ENCODE results near the gene PHIP.

DNA sequence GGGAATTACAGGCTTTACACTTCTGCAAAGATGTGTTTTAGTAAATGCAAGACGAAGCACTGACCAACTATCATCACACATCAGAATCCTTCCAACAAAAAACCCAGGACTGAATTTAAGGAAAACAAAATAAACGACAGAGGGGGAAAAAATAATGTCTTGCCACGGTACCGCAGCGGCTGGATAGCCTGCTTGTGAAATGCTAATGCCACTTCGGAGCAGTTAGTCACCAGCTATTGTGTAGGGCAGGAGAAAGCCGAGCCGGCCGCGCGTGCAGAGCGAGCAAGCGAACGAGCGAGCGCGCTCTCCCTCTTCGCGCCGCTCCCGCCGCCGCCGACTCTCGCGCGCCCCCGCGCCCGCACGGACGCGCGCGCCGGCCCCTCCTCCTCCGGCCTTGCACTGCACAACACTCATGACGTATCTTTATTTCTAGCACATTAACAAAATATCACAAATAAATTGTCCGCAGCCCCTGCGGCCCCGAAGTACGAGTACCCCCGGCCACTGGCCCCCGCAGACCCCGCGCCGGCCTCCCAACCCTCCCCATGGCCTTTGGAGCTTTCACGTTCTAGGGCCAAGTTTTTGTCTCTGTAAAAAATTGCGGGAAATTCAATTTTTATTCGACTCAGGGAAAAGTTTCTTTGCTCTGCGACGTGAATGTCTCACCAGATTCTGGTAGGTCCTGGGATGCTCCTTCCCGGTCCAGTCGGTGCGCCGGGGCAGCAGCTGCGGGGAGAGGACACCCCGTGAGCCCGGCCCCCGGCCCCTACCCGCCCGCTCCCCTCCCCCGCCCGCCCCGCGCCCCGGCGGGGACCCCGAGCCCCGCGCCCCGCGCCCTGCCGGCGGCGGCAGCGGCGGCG, 1.0 kb downstream of the PHIP start:
- TF ChIP-seq, protein P1, sequence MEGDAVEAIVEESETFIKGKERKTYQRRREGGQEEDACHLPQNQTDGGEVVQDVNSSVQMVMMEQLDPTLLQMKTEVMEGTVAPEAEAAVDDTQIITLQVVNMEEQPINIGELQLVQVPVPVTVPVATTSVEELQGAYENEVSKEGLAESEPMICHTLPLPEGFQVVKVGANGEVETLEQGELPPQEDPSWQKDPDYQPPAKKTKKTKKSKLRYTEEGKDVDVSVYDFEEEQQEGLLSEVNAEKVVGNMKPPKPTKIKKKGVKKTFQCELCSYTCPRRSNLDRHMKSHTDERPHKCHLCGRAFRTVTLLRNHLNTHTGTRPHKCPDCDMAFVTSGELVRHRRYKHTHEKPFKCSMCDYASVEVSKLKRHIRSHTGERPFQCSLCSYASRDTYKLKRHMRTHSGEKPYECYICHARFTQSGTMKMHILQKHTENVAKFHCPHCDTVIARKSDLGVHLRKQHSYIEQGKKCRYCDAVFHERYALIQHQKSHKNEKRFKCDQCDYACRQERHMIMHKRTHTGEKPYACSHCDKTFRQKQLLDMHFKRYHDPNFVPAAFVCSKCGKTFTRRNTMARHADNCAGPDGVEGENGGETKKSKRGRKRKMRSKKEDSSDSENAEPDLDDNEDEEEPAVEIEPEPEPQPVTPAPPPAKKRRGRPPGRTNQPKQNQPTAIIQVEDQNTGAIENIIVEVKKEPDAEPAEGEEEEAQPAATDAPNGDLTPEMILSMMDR (conservative IDR thresholded peaks at IDR 0.05; ENCODE audit: low read depth, low read length): no peak
- TF ChIP-seq EZH2phosphoT487 (IDR thresholded peaks at IDR 0.05; ENCODE audit: borderline replicate concordance, low read length): no peak
- no peak for TF ChIP-seq EZH2 (IDR thresholded peaks at IDR 0.05; ENCODE audit: low read length, unreplicated experiment)

Measured in PC-3 (cell line).